WTC11 (cell line): Measurements from ENCODE around the gene MAP3K21. TPM values are rescaled to one million over a fixed set of nuclear protein-coding genes. Genes with fewer than 3 reads are reported as not detected.

ENCODE experiments used
- ATAC-seq: fragments of 200-7000 bp; cut with Tn5 transposase; 2 replicates; pipeline ENCODE4 v1.10.0; 2021; ENCODE audit warnings: mild to moderate bottlenecking, moderate library complexity
- CTCF ChIA-PET: fragments of 300-600 bp; sonication (Branson Sonifier 250); formaldehyde crosslinking; loops from one replicate; lab custom pipeline; 2021; ENCODE audit warnings: antibody characterized with exemption; lab: Charles Lee
- POLR2A ChIA-PET: fragments of 350-600 bp; sonication (Branson Sonifier 250); formaldehyde crosslinking; loops from one replicate; lab custom pipeline; 2021; ENCODE audit warnings: antibody characterized with exemption; lab: Charles Lee
- DNase-seq: peaks from one replicate; pipeline ENCODE4 v3.0.0; 2021; ENCODE audit warnings: low spot score
- H3K27ac Mint-ChIP-seq: 2 replicates; pipeline ENCODE4 v1.8.0; 2021; ENCODE audit warnings: mixed read lengths
- H3K27me3 Mint-ChIP-seq: 2 replicates; pipeline ENCODE4 v1.8.0; 2021; ENCODE audit warnings: low read depth, mild to moderate bottlenecking, moderate library complexity, mixed read lengths
- H3K36me3 Mint-ChIP-seq: 2 replicates; pipeline ENCODE4 v1.8.0; 2021; ENCODE audit warnings: mixed read lengths
- H3K4me1 Mint-ChIP-seq: 2 replicates; pipeline ENCODE4 v1.8.0; 2022; ENCODE audit warnings: mixed read lengths
- H3K4me3 Mint-ChIP-seq: 2 replicates; pipeline ENCODE4 v1.8.0; 2021; ENCODE audit warnings: mild to moderate bottlenecking, moderate library complexity, mixed read lengths
- H3K9me3 Mint-ChIP-seq: 2 replicates; pipeline ENCODE4 v1.8.0; 2021; ENCODE audit warnings: mixed read lengths
- ATF3 ChIP-seq: sonication (generic); formaldehyde crosslinking; conservative IDR thresholded peaks from 2 replicates; pipeline ENCODE4 v1.8.1; 2022; ENCODE audit warnings: mild to moderate bottlenecking, missing genetic modification reagents
- CTCF ChIP-seq: fragments of 200-600 bp; IDR thresholded peaks from 2 replicates; pipeline ENCODE4 v1.8.0; 2022; ENCODE audit warnings: antibody characterized with exemption
- E2F4 ChIP-seq: sonication (generic); formaldehyde crosslinking; IDR thresholded peaks from 2 replicates; pipeline ENCODE4 v1.8.1; 2022; ENCODE audit warnings: low read depth, mild to moderate bottlenecking, moderate library complexity, missing genetic modification reagents, borderline replicate concordance
- E2F5 ChIP-seq: sonication (generic); formaldehyde crosslinking; IDR thresholded peaks from 2 replicates; pipeline ENCODE4 v1.8.1; 2022; ENCODE audit warnings: mild to moderate bottlenecking, moderate library complexity, missing genetic modification reagents
- EMX1 ChIP-seq: fragments of 250-450 bp; sonication (Bioruptor Pico); IDR thresholded peaks from 2 replicates; pipeline ENCODE4 v1.8.0; 2021; ENCODE audit warnings: mild to moderate bottlenecking
- ETV6 ChIP-seq: sonication (generic); formaldehyde crosslinking; IDR thresholded peaks from 2 replicates; pipeline ENCODE4 v1.8.1; 2022; ENCODE audit warnings: mild to moderate bottlenecking, missing genetic modification reagents
- FOXJ3 ChIP-seq: sonication (generic); formaldehyde crosslinking; IDR thresholded peaks from 2 replicates; pipeline ENCODE4 v1.9.0; 2021; ENCODE audit warnings: missing genetic modification reagents, mild to moderate bottlenecking, borderline replicate concordance
- GTF2I ChIP-seq: fragments of 250-450 bp; sonication (Bioruptor Pico); conservative IDR thresholded peaks from 2 replicates; pipeline ENCODE4 v1.4.0; 2021; ENCODE audit warnings: mild to moderate bottlenecking
- PRDM15 ChIP-seq: sonication (generic); formaldehyde crosslinking; IDR thresholded peaks from 2 replicates; pipeline ENCODE4 v1.8.0; 2022; ENCODE audit warnings: missing genetic modification reagents
- TCF7 ChIP-seq: sonication (generic); formaldehyde crosslinking; IDR thresholded peaks from 2 replicates; pipeline ENCODE4 v1.8.0; 2022; ENCODE audit warnings: mild to moderate bottlenecking, low read depth, missing genetic modification reagents, moderate library complexity
- TEAD1 ChIP-seq: sonication (generic); formaldehyde crosslinking; IDR thresholded peaks from 2 replicates; pipeline ENCODE4 v1.8.0; 2022; ENCODE audit warnings: mild to moderate bottlenecking, missing genetic modification reagents
- TP53 ChIP-seq: sonication (generic); formaldehyde crosslinking; IDR thresholded peaks from 2 replicates; pipeline ENCODE4 v1.8.1; 2023; ENCODE audit warnings: mild to moderate bottlenecking, missing genetic modification reagents
- ZBTB21 ChIP-seq: sonication (generic); formaldehyde crosslinking; IDR thresholded peaks from 2 replicates; pipeline ENCODE4 v1.8.1; 2023; ENCODE audit warnings: mild to moderate bottlenecking, missing genetic modification reagents, borderline replicate concordance
- ZNF219 ChIP-seq: sonication (generic); formaldehyde crosslinking; IDR thresholded peaks from 2 replicates; pipeline ENCODE4 v1.8.0; 2023; ENCODE audit warnings: missing genetic modification reagents, mild to moderate bottlenecking, borderline replicate concordance
- ZNF416 ChIP-seq: fragments of 250-450 bp; sonication (Bioruptor Pico); IDR thresholded peaks from 2 replicates; pipeline ENCODE4 v1.9.0; 2021; ENCODE audit warnings: mild to moderate bottlenecking, inconsistent platforms
- ZNF423 ChIP-seq: fragments of 250-450 bp; sonication (Bioruptor Pico); IDR thresholded peaks from 2 replicates; pipeline ENCODE4 v2.1.2; 2022; ENCODE audit warnings: mild to moderate bottlenecking, moderate library complexity
- ZNF671 ChIP-seq: fragments of 250-450 bp; sonication (Bioruptor Pico); IDR thresholded peaks from 2 replicates; pipeline ENCODE4 v1.8.0; 2021; ENCODE audit warnings: mild to moderate bottlenecking
- total RNA-seq: library from RNA; stranded (reverse); gene quantifications from 3 replicates; pipeline ENCODE4 v1.2.3, GENCODE V29; 2021

Gene MAP3K21
- total RNA-seq, 1 experiment from 2014 or later = 24.0 TPM

GRCh38 chr1:233387585-233387984, 60.1 kb downstream of the MAP3K21 start:
- POLR2A ChIA-PET = no interaction called here
- Mint-ChIP-seq H3K4me3 (no peak overlapping the region), H3K36me3 (peaks cover 29% of the 10 kb centered on the region), H3K4me1 (peaks cover 13% of the 10 kb centered on the region), H3K27ac (no peak overlapping the region), H3K27me3 (no peaks in the 10 kb centered on the region), H3K9me3 (peaks cover 29% of the 10 kb centered on the region)
- TF ChIP-seq ZBTB21 (CRISPR knock-in tag) = no peak
- DNase-seq = no peak
- no peak for ATAC-seq
- CTCF ChIA-PET = no interaction called here

- ChIA-PET POLR2A (no interaction called here), CTCF (no interaction called here)
- Mint-ChIP-seq H3K4me3 (no peak overlapping the region), H3K9me3 (peaks cover 18% of the 10 kb centered on the region), H3K27me3 (no peaks in the 10 kb centered on the region), H3K4me1 (peaks cover 23% of the 10 kb centered on the region), H3K36me3 (peaks cover 13% of the 10 kb centered on the region), H3K27ac (no peak overlapping the region)
- no peak for ATAC-seq
- TF ChIP-seq CTCF (no peak), ATF3 (CRISPR knock-in tag) (no peak), PRDM15 (CRISPR knock-in tag) (no peak), FOXJ3 (CRISPR knock-in tag) (no peak), ZNF671 (CRISPR knock-in tag) (no peak)
- DNase-seq = no peak
Measured at GRCh38 chr1:233389169-233389568, 61.6 kb downstream of the MAP3K21 start.

- Mint-ChIP-seq H3K4me1 (peaks cover 24% of the 10 kb centered on the region), H3K27ac (no peak overlapping the region), H3K36me3 (peaks cover 7% of the 10 kb centered on the region; the same call in 1 of the 2 replicates), H3K9me3 (peaks cover 18% of the 10 kb centered on the region), H3K27me3 (no peaks in the 10 kb centered on the region), H3K4me3 (no peak overlapping the region)
- CTCF ChIA-PET = no interaction called here
- DNase-seq (no peak), ATAC-seq (no peak)
- TF ChIP-seq TP53 (CRISPR knock-in tag) (no peak), ETV6 (CRISPR knock-in tag) (no peak), ZNF219 (CRISPR knock-in tag) (no peak), EMX1 (no peak), TEAD1 (CRISPR knock-in tag) (no peak), GTF2I (CRISPR knock-in tag) (no peak), E2F4 (CRISPR knock-in tag) (no peak), TCF7 (CRISPR knock-in tag) (no peak), ZNF423 (no peak), ZNF671 (CRISPR knock-in tag) (no peak), E2F5 (CRISPR knock-in tag) (no peak), ZNF416 (CRISPR knock-in tag) (no peak), ATF3 (CRISPR knock-in tag) (no peak)
- POLR2A ChIA-PET = no interaction called here
Measured at GRCh38 chr1:233389893-233390292, 62.4 kb downstream of the MAP3K21 start.
